ENCODE results near the gene PRR16.
"Not testable (repeated sequence)": the region's sequence is repeated elsewhere in the genome, so short reads cannot be mapped to it uniquely, and the experiment has no call there.

The PRR16 gene

GRCh38 chr5:120463991-120464626, at the start of gene PRR16:
TSS of gene PRR16 (plus strand) at chr5:120464300.
- DNase-seq (ENCODE audit: low spot score): peak; percentile 52

- no peak for DNase-seq (ENCODE audit: low spot score)
These were observed 48.1 kb upstream of the PRR16 start for GRCh38 chr5:120415985-120416384.

GRCh38 chr5:120419127-120419526, 45.0 kb upstream of the PRR16 start:
- DNase-seq (ENCODE audit: low spot score): no peak

GRCh38 chr5:120426633-120427275, 37.3 kb upstream of the PRR16 start:
- not testable (repeated sequence) for DNase-seq (ENCODE audit: low spot score)

- DNase-seq (ENCODE audit: low spot score): no peak
These were observed 33.5 kb upstream of the PRR16 start for GRCh38 chr5:120430572-120430971.

- no peak for DNase-seq (ENCODE audit: low spot score)
These were observed 31.2 kb upstream of the PRR16 start for GRCh38 chr5:120432861-120433260.

GRCh38 chr5:120435129-120435528, 29.0 kb upstream of the PRR16 start:
- DNase-seq (ENCODE audit: low spot score): no peak

GRCh38 chr5:120436996-120437395, 27.1 kb upstream of the PRR16 start:
- no peak for DNase-seq (ENCODE audit: low spot score)

GRCh38 chr5:120442694-120443093, 21.4 kb upstream of the PRR16 start:
- no peak for DNase-seq (ENCODE audit: low spot score)

GRCh38 chr5:120443607-120444006, 20.5 kb upstream of the PRR16 start:
- DNase-seq (ENCODE audit: low spot score): no peak

GRCh38 chr5:120446068-120446492, 18.0 kb upstream of the PRR16 start:
- no peak for DNase-seq (ENCODE audit: low spot score)

GRCh38 chr5:120446901-120447300, 17.2 kb upstream of the PRR16 start:
- no peak for DNase-seq (ENCODE audit: low spot score)

GRCh38 chr5:120447706-120448239, 16.3 kb upstream of the PRR16 start:
- no peak for DNase-seq (ENCODE audit: low spot score)

GRCh38 chr5:120449501-120449900, 14.6 kb upstream of the PRR16 start:
- no peak for DNase-seq (ENCODE audit: low spot score)

- no peak for DNase-seq (ENCODE audit: low spot score)
These were observed 13.2 kb upstream of the PRR16 start for GRCh38 chr5:120450910-120451309.

- DNase-seq (ENCODE audit: low spot score): no peak
These were observed 12.7 kb upstream of the PRR16 start for GRCh38 chr5:120451445-120451844.

GRCh38 chr5:120452471-120452870, 11.6 kb upstream of the PRR16 start:
- no peak for DNase-seq (ENCODE audit: low spot score)

- DNase-seq (ENCODE audit: low spot score): no peak
These were observed 9.9 kb upstream of the PRR16 start for GRCh38 chr5:120454094-120454798.

GRCh38 chr5:120456006-120456405, 8.1 kb upstream of the PRR16 start:
- no peak for DNase-seq (ENCODE audit: low spot score)

GRCh38 chr5:120457839-120458507, 6.1 kb upstream of the PRR16 start:
- peak; percentile 11 for DNase-seq (ENCODE audit: low spot score)

GRCh38 chr5:120458508-120458847, 5.6 kb upstream of the PRR16 start:
- DNase-seq (ENCODE audit: low spot score): not testable (repeated sequence)

- no peak for DNase-seq (ENCODE audit: low spot score)
These were observed 2.8 kb upstream of the PRR16 start for GRCh38 chr5:120461251-120461650.
